DOHH2 (cell line): Measurements from ENCODE around the gene ABTB2.

Source experiments
- EZH2phosphoT487 ChIP-seq: fragments of 200-600 bp; sonication (generic); IDR thresholded peaks from 2 replicates; pipeline ENCODE4 v1.6.1; 2017; ENCODE audit warnings: borderline replicate concordance, mild to moderate bottlenecking, antibody characterized with exemption, low read length, moderate library complexity, mixed read lengths
- TF ChIP-seq, protein P1 (sequence below): fragments of 200-600 bp; sonication (generic); IDR thresholded peaks from one replicate; pipeline ENCODE4 v1.5.1; 2014; ENCODE audit warnings: antibody characterized with exemption, mild to moderate bottlenecking, low read depth, low read length; ENCODE audit not compliant: poor library complexity, severe bottlenecking

- TF ChIP-seq, protein P1, sequence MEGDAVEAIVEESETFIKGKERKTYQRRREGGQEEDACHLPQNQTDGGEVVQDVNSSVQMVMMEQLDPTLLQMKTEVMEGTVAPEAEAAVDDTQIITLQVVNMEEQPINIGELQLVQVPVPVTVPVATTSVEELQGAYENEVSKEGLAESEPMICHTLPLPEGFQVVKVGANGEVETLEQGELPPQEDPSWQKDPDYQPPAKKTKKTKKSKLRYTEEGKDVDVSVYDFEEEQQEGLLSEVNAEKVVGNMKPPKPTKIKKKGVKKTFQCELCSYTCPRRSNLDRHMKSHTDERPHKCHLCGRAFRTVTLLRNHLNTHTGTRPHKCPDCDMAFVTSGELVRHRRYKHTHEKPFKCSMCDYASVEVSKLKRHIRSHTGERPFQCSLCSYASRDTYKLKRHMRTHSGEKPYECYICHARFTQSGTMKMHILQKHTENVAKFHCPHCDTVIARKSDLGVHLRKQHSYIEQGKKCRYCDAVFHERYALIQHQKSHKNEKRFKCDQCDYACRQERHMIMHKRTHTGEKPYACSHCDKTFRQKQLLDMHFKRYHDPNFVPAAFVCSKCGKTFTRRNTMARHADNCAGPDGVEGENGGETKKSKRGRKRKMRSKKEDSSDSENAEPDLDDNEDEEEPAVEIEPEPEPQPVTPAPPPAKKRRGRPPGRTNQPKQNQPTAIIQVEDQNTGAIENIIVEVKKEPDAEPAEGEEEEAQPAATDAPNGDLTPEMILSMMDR: no peak
- no peak for TF ChIP-seq EZH2phosphoT487
Observed at GRCh38 chr11:34206407-34207300, 151.2 kb downstream of the ABTB2 start.
